RWPE1 (cell line): ENCODE measurements around the gene TMEM63C.

ENCODE experiments used
- CTCF ChIA-PET: fragments of 350-600 bp; sonication (Branson Sonifier 250); formaldehyde crosslinking; extraction: SDS; loops from one replicate; lab custom pipeline; 2021; lab: Yijun Ruan, JAX
- POLR2A ChIA-PET: fragments of 400-600 bp; formaldehyde crosslinking; extraction: SDS; loops from one replicate; lab custom pipeline; 2020; ENCODE audit warnings: antibody characterized with exemption; ENCODE audit not compliant: low non-redundant PET; lab: Yijun Ruan, JAX
- DNase-seq: peaks from one replicate; pipeline ENCODE4 v3.0.0; 2012; ENCODE audit warnings: low spot score
- H3K27ac ChIP-seq: fragments of 450-650 bp; 2 replicates; pipeline ENCODE4 v1.5.1; 2017
- TF ChIP-seq, protein P1 (sequence below): fragments of 450-650 bp; conservative IDR thresholded peaks from 2 replicates; pipeline ENCODE4 v1.5.1; 2017; ENCODE audit warnings: low read depth, mild to moderate bottlenecking

TMEM63C gene

DNA sequence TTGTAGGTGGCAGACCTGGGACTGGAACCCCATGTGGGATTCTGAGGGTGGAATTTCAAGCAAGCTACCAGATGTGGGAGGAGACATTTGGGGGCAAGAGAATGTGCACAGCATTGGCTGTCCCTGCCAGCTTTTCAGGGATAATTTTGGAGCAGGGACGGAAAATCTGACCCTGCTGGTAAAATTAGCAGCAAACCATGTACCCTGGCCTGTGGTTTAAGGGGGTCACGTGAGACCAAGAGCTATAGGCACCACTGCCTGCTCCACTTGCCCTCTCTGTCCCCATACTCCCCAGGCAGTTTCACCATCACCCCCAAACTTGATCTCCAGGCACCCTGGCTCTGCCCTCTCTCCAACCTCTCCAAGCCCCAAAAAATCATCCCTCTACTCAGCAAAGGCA lies 26.5 kb upstream of the TMEM63C start:
- CTCF ChIA-PET: interaction anchor here (1.0 to 1.2 kb wide), 2 partner anchors 58 to 136 kb away, joined by 3 to 4 read pairs; no protein-coding TSS in a partner anchor
- POLR2A ChIA-PET: no interaction called here

DNA sequence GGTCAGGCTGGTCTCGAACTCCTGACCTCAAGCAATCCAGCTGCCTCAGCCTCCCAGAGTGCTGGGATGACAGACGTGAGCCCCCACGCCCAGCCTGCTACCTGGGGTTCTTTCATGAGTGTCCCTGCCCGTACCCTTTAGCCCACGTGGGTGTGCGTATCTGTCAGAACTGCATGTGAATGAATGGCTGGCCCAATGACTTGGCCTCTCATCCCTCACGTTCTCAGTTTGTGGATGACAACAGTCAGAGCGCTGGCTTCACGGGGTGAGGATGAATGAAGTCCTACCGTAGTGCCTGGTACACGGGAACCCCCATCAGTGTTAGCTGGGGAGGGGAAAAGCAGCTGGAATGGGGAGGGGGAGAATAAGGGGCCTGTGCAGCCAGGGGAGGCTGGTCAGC lies 23.9 kb upstream of the TMEM63C start:
- no peak for DNase-seq
- CTCF ChIA-PET: interaction anchor here (1.1 kb wide), 1 partner anchor 147 kb away, joined by 3 read pairs; no protein-coding TSS in a partner anchor
- POLR2A ChIA-PET: no interaction called here
- TF ChIP-seq, protein P1, sequence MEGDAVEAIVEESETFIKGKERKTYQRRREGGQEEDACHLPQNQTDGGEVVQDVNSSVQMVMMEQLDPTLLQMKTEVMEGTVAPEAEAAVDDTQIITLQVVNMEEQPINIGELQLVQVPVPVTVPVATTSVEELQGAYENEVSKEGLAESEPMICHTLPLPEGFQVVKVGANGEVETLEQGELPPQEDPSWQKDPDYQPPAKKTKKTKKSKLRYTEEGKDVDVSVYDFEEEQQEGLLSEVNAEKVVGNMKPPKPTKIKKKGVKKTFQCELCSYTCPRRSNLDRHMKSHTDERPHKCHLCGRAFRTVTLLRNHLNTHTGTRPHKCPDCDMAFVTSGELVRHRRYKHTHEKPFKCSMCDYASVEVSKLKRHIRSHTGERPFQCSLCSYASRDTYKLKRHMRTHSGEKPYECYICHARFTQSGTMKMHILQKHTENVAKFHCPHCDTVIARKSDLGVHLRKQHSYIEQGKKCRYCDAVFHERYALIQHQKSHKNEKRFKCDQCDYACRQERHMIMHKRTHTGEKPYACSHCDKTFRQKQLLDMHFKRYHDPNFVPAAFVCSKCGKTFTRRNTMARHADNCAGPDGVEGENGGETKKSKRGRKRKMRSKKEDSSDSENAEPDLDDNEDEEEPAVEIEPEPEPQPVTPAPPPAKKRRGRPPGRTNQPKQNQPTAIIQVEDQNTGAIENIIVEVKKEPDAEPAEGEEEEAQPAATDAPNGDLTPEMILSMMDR: no peak
- 0 out of 2 replicates have a peak overlapping the region, but pooled peaks have one; percentile 8 for H3K27ac ChIP-seq

More for the DNA sequence above, 26.5 kb upstream of the TMEM63C start:
- no peak for DNase-seq
- TF ChIP-seq, protein P1: no peak
- no peak overlapping the region for H3K27ac ChIP-seq

DNA sequence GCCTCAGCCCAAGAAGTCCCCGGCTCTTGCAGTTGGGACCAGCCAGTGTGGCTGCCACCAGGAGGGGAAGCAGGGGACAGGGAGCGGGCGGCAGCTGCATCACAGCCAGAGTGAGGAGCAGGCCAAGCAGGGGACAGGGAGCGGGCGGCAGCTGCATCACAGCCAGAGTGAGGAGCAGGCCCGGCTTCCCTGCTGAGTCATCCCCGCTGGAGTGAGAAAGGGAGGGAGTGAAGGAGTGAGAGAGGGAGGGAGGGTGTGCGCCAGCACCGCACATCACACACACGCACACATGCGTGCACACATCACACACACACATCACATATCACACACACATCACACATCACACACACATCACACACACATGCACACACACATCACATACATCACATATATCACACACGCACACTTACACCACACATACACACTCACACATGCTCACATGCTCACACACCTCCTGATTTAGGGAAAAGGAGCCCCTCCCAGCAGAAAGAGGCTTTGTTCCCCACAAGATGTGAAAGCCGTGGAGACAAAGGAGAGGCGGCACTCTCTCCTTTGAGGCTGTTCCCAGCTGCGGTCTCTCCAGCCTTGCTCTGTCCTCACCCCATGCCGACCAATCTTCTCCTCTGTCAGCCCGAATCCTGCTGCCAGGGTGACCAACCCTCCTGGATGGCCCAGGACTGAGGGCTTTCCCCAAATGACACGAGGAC lies 23.3 kb upstream of the TMEM63C start:
- H3K27ac ChIP-seq: 0 out of 2 replicates have a peak overlapping the region, but pooled peaks have one; percentile 8
- TF ChIP-seq, protein P1: no peak
- ChIA-PET POLR2A (no interaction called here), CTCF (interaction anchor here (1.1 kb wide), 1 partner anchor 147 kb away, joined by 3 read pairs; no protein-coding TSS in a partner anchor)
- peak; percentile 62 for DNase-seq

DNA sequence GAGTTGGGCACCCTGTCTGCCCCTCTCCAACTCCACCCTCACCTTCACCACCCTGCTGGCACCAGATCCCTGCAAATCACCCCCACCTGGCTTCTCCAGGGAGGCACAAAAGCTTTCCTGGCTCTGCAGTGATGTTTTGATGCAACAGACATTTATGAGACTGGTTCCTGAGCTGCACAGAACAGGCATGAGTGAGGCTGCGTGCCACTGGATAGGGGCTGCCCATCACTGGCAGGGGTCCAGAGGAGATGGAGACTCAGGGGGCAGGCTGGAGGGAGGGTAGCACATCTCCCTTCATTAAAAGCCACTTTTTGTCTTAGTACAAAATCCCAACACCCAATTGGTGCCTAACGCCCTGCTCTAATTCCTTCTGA lies 22.7 kb upstream of the TMEM63C start:
- H3K27ac ChIP-seq: no peak overlapping the region
- ChIA-PET CTCF (interaction anchor here (1.1 kb wide), 1 partner anchor 146 kb away, joined by 3 read pairs; no protein-coding TSS in a partner anchor), POLR2A (no interaction called here)
- no peak for DNase-seq
- TF ChIP-seq, protein P1: no peak

DNA sequence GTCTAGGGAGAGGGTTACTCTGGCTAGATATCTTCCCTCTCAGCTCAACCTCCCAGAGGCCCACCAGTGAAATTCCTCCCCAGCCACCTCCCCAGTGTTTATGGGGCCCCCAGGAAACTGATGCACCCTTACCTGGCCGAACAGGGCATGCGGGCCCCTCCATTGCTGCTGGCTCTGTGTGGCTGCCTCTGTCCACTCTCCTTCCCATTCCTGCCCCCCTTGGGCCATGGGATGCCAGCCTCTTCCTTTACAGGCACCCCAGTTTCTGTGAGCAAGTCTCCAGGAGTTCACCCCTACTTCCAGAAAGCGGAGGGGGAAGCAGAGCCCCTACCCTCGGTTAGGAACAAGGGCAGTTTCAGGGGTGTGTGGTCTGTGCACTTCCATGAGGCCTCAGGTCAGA lies 20.6 kb upstream of the TMEM63C start:
- DNase-seq: no peak
- ChIA-PET CTCF (no interaction called here), POLR2A (no interaction called here)
- TF ChIP-seq, protein P1: no peak
- H3K27ac ChIP-seq: no peak overlapping the region

DNA sequence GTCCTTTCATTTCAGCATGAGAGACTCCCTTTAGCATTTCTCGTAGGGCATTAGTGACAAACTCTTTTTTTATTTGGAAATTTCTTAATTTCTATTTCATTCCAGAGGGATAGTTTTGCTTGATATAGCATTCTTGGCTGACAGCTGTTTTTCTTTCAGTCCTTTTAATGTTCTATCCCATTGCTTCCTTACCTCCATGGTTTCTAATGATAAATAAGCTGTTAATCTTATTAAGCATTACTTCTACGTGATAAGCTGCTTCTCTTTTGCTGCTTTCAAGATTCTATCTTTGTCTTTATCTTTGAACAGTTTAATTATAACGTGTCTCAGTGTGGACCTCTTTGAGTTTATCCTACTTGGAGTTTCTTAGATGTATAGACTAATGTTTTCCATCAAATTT lies 11.6 kb upstream of the TMEM63C start:
- CTCF ChIA-PET: interaction anchor here (0.6 kb wide), 1 partner anchor 19 kb away, joined by 3 read pairs; no protein-coding TSS in a partner anchor
- no peak overlapping the region for H3K27ac ChIP-seq
- no peak for DNase-seq
- TF ChIP-seq, protein P1: no peak
- POLR2A ChIA-PET: no interaction called here
